HCT116 (cell line): ENCODE data around the gene LCN10. TPM values are rescaled to one million over a fixed set of nuclear protein-coding genes. Genes with fewer than 3 reads are reported as not detected.

ENCODE experiments used
- ATAC-seq: fragments of 200-7000 bp; cut with Tn5 transposase; 2 replicates; pipeline ENCODE4 v1.9.1; 2020; ENCODE audit warnings: mild to moderate bottlenecking, moderate library complexity
- BruUV-seq: library from RNA; stranded (reverse); fragments of 400-500 nt; replicated peaks from 2 replicates; lab custom pipeline; 2021; lab: Mats Ljungman, UMichigan
- CTCF ChIA-PET: fragments of 300-600 bp; sonication (Branson Sonifier 250); formaldehyde crosslinking; loops from one replicate; lab custom pipeline; 2021; ENCODE audit warnings: antibody characterized with exemption; lab: Charles Lee
- POLR2A ChIA-PET: fragments of 300-600, 350-600 bp; sonication (Branson Sonifier 250); formaldehyde crosslinking; loops from one replicate; lab custom pipeline; 2021; ENCODE audit warnings: antibody characterized with exemption; lab: Charles Lee
- RAD21 ChIA-PET, 2 experiments: fragments of 300-600 bp; sonication (Branson Sonifier 250); formaldehyde crosslinking; loops; one replicate each; lab custom pipeline; 2023; ENCODE audit warnings: low total read pairs in 2 of 2; ENCODE audit not compliant: uncharacterized antibody in 2 of 2, unreplicated experiment in 2 of 2, low non-redundant PET in 1 of 2; lab: Charles Lee
- DNase-seq: peaks from one replicate; pipeline ENCODE4 v3.0.0-alpha.2; 2010; ENCODE audit warnings: low read depth, low spot score
- H2AFZ ChIP-seq: fragments of 200-600 bp; shearing (Covaris generic), sonication (generic); 2 replicates; pipeline ENCODE4 v1.6.1; 2017; ENCODE audit warnings: low read depth, mixed run types, mixed read lengths, antibody characterized with exemption, low read length; ENCODE audit not compliant: poor library complexity, severe bottlenecking
- H3K27ac ChIP-seq: 2 replicates; pipeline ENCODE4 v1.5.1; 2012; ENCODE audit warnings: low read depth, low read length
- H3K27me3 ChIP-seq: fragments of 200-600 bp; sonication (generic); 2 replicates; pipeline ENCODE4 v1.6.1; 2016; ENCODE audit warnings: mixed run types, low read length, mixed read lengths; ENCODE audit not compliant: insufficient read depth
- H3K36me3 ChIP-seq, 2 experiments: fragments of 200-500 bp in 1 of 2; fragments of 200-600 bp in 1 of 2; sonication (Bioruptor generic) in 1 of 2; sonication (generic) in 1 of 2; 2 replicates each; pipeline versions ENCODE4 v1.5.1 to v1.6.1; 2014 to 2016; ENCODE audit warnings: low read length in 2 of 2, inconsistent platforms in 1 of 2, mixed read lengths in 1 of 2, mixed run types in 1 of 2; ENCODE audit not compliant: insufficient read depth in 2 of 2, control insufficient read depth in 1 of 2
- H3K4me1 ChIP-seq, 2 experiments: fragments of 200-600 bp in 1 of 2; sonication (generic) in 1 of 2; 2 replicates each; pipeline versions ENCODE4 v1.5.1 to v1.6.1; 2012 to 2017; ENCODE audit warnings: low read length in 2 of 2, inconsistent platforms in 1 of 2, mild to moderate bottlenecking in 1 of 2, mixed read lengths in 1 of 2, mixed run types in 1 of 2, moderate library complexity in 1 of 2; ENCODE audit not compliant: insufficient read depth in 2 of 2, control insufficient read depth in 1 of 2
- H3K4me2 ChIP-seq: fragments of 200-600 bp; sonication (generic); 2 replicates; pipeline ENCODE4 v1.6.1; 2017; ENCODE audit warnings: mixed run types, low read length, mixed read lengths
- H3K4me3 ChIP-seq, 2 experiments: fragments of 200-600 bp in 1 of 2; sonication (generic) in 1 of 2; replicated peaks in 1 of 2; 2 replicates each; pipeline ENCODE4 v1.5.1; 2011 to 2016; ENCODE audit warnings: low read length in 2 of 2, control low read depth in 1 of 2, low read depth in 1 of 2, mild to moderate bottlenecking in 1 of 2, mixed read lengths in 1 of 2, mixed run types in 1 of 2
- H3K79me2 ChIP-seq: fragments of 200-600 bp; sonication (generic); 2 replicates; pipeline ENCODE4 v1.6.1; 2017; ENCODE audit warnings: mild to moderate bottlenecking, mixed run types, low read length, moderate library complexity, mixed read lengths; ENCODE audit not compliant: insufficient read depth
- H3K9ac ChIP-seq: fragments of 200-600 bp; sonication (generic); 2 replicates; pipeline ENCODE4 v1.6.1; 2016; ENCODE audit warnings: low read length, mixed read lengths
- H3K9me2 ChIP-seq: fragments of 200-600 bp; sonication (generic), shearing (Covaris generic); 2 replicates; pipeline ENCODE4 v1.6.1; 2017; ENCODE audit warnings: mixed run types, mild to moderate bottlenecking, moderate library complexity; ENCODE audit not compliant: insufficient read depth
- H3K9me3 ChIP-seq, 2 experiments: fragments of 200-500 bp in 1 of 2; fragments of 200-600 bp in 1 of 2; sonication (Bioruptor generic) in 1 of 2; sonication (generic) in 1 of 2; 2 replicates each; pipeline ENCODE4 v1.6.1; 2014 to 2017; ENCODE audit warnings: low read length in 2 of 2, mixed read lengths in 2 of 2, inconsistent platforms in 1 of 2, low read depth in 1 of 2, mild to moderate bottlenecking in 1 of 2, mixed run types in 1 of 2, moderate library complexity in 1 of 2; ENCODE audit not compliant: control insufficient read depth in 1 of 2, insufficient read depth in 1 of 2
- H4K20me1 ChIP-seq: fragments of 200-600 bp; sonication (generic), shearing (Covaris generic); 2 replicates; pipeline ENCODE4 v1.6.1; 2017; ENCODE audit warnings: mixed run types, mild to moderate bottlenecking, moderate library complexity; ENCODE audit not compliant: insufficient read depth
- CBX3 ChIP-seq: IDR thresholded peaks from 2 replicates; pipeline ENCODE4 v1.6.1; 2012; ENCODE audit warnings: low read depth
- CEBPB ChIP-seq: IDR thresholded peaks from 2 replicates; pipeline ENCODE4 v1.6.1; 2012; ENCODE audit warnings: low read depth
- EZH2phosphoT487 ChIP-seq: fragments of 200-600 bp; IDR thresholded peaks from 2 replicates; pipeline ENCODE4 v1.6.1; 2018; ENCODE audit warnings: antibody characterized with exemption, borderline replicate concordance
- FOSL1 ChIP-seq: IDR thresholded peaks from 2 replicates; pipeline ENCODE4 v1.6.1; 2012; ENCODE audit warnings: low read depth
- POLR2AphosphoS5 ChIP-seq: IDR thresholded peaks from 2 replicates; pipeline ENCODE4 v1.6.1; 2011; ENCODE audit warnings: mild to moderate bottlenecking, low read depth, low read length, moderate library complexity
- SRF ChIP-seq: IDR thresholded peaks from 2 replicates; pipeline ENCODE4 v1.6.1; 2012; ENCODE audit warnings: low read depth
- ZFX ChIP-seq: fragments of 450-650 bp; IDR thresholded peaks from 2 replicates; pipeline ENCODE4 v1.6.1; 2017
- intact Hi-C: fragments of 100-400 bp; cut with micrococcal nuclease; formaldehyde crosslinking; loops from 2 replicates; pipeline ENCODE4 v1.10.0; 2022
- total RNA-seq: library from RNA; stranded (reverse); gene quantifications from one replicate; pipeline ENCODE4 v1.2.1, GENCODE V29; 2021; ENCODE audit not compliant: unreplicated experiment
- TF ChIP-seq, protein P1 (sequence below), 3 experiments: fragments of 200-600 bp in 1 of 3; sonication (generic) in 1 of 3; IDR thresholded peaks in 2 of 3; conservative IDR thresholded peaks in 1 of 3; 2 replicates each; pipeline ENCODE4 v1.5.1; 2012 to 2017; ENCODE audit warnings: low read depth in 2 of 3, low read length in 2 of 3, antibody characterized with exemption in 1 of 3, borderline replicate concordance in 1 of 3, control low read depth in 1 of 3, mild to moderate bottlenecking in 1 of 3, mixed read lengths in 1 of 3, mixed run types in 1 of 3, moderate library complexity in 1 of 3; ENCODE audit not compliant: insufficient read depth in 1 of 3
- TF ChIP-seq, protein P2 (sequence below): IDR thresholded peaks from 2 replicates; pipeline ENCODE4 v1.6.1; 2012
- TF ChIP-seq, protein P3 (sequence below): IDR thresholded peaks from 2 replicates; pipeline ENCODE4 v1.6.1; 2011; ENCODE audit warnings: mild to moderate bottlenecking, low read length, moderate library complexity; ENCODE audit not compliant: insufficient replicate concordance; ENCODE audit errors: extremely low read depth
- TF ChIP-seq, protein P4 (sequence below): IDR thresholded peaks from 2 replicates; pipeline ENCODE4 v1.6.1; 2012
- TF ChIP-seq, protein P5 (sequence below): IDR thresholded peaks from 2 replicates; pipeline ENCODE4 v1.6.1; 2012; ENCODE audit warnings: low read depth

LCN10 gene
- total RNA-seq, 1 experiment from 2014 or later: not detected

DNA sequence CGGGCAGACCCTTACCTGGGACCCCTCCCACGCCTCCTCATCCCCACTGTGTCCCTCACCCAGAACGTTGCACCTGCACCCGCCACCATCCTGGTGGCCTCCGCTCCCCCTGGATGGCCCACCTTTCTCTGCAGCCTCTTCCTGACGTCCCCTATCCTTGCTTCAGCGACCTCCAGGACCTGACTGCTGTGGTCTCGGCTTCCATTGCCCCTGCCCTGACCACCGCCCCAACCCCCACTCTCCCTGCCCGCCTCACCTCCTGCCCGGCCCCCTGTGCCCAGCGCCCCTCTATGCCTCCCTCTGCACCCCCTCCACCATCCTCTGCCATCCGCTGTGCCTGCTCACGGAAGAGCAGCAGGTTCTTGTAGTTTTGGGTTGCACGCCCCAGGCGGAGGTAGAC, 2.2 kb downstream of the LCN10 start:
- Histone ChIP-seq H3K27ac (no peak overlapping the region), H3K9ac (no peak overlapping the region), H3K79me2 (no peaks in the 10 kb centered on the region), H3K4me3 (no peak overlapping the region), H3K27me3 (no peaks in the 10 kb centered on the region), H2AFZ (no peak overlapping the region), H3K36me3 (no peaks in the 10 kb centered on the region), H4K20me1 (no peaks in the 10 kb centered on the region), H3K9me2 (no peaks in the 10 kb centered on the region), H3K4me2 (no peak overlapping the region), H3K9me3 (no peaks in the 10 kb centered on the region), H3K4me1 (no peaks in the 10 kb centered on the region)
- RAD21 ChIA-PET: no interaction called here
- BruUV-seq: no TSS peak
- POLR2A ChIA-PET: no interaction called here
- TF ChIP-seq, protein P1, sequence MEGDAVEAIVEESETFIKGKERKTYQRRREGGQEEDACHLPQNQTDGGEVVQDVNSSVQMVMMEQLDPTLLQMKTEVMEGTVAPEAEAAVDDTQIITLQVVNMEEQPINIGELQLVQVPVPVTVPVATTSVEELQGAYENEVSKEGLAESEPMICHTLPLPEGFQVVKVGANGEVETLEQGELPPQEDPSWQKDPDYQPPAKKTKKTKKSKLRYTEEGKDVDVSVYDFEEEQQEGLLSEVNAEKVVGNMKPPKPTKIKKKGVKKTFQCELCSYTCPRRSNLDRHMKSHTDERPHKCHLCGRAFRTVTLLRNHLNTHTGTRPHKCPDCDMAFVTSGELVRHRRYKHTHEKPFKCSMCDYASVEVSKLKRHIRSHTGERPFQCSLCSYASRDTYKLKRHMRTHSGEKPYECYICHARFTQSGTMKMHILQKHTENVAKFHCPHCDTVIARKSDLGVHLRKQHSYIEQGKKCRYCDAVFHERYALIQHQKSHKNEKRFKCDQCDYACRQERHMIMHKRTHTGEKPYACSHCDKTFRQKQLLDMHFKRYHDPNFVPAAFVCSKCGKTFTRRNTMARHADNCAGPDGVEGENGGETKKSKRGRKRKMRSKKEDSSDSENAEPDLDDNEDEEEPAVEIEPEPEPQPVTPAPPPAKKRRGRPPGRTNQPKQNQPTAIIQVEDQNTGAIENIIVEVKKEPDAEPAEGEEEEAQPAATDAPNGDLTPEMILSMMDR (IDR thresholded peaks at IDR 0.05 in 2 of 3, conservative IDR thresholded peaks at IDR 0.05 in 1 of 3; ENCODE audit: borderline replicate concordance in 1 of 3, insufficient read depth in 1 of 3, low read depth in 2 of 3, low read length in 2 of 3): no peak
- TF ChIP-seq, protein P2, sequence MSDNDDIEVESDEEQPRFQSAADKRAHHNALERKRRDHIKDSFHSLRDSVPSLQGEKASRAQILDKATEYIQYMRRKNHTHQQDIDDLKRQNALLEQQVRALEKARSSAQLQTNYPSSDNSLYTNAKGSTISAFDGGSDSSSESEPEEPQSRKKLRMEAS: no peak
- no peak for TF ChIP-seq SRF
- TF ChIP-seq FOSL1: no peak
- TF ChIP-seq EZH2phosphoT487: no peak
- no peak for ATAC-seq
- intact Hi-C loops: no loop called here
- DNase-seq: no peak
- CTCF ChIA-PET: no interaction called here

DNA sequence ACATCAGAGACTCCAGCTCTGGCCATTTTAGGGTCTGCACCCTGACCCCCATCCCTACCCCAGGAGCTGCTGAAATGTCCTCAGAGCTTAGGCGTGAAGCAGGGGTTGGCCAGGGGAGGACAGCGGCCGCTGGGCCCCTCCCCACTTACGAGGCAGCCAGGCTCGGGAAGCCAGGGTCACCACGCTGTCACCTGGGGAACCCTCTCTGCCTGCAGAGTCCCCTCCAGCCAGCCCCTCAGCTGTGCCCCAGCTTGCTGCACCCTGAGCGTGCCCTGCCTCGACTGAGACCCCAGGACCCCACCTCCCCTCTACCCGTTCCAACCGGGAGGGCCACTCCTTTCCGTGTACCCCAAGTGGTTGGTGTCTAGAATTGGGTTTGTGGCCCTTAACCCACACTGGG, 2.7 kb downstream of the LCN10 start:
- DNase-seq (no peak), ATAC-seq (no peak)
- Histone ChIP-seq H3K27ac (no peak overlapping the region), H3K27me3 (no peaks in the 10 kb centered on the region), H3K4me3 (no peak overlapping the region), H4K20me1 (no peaks in the 10 kb centered on the region), H2AFZ (no peak overlapping the region), H3K9me3 (no peaks in the 10 kb centered on the region), H3K4me2 (no peak overlapping the region), H3K79me2 (no peaks in the 10 kb centered on the region), H3K4me1 (no peaks in the 10 kb centered on the region), H3K9me2 (no peaks in the 10 kb centered on the region), H3K36me3 (no peaks in the 10 kb centered on the region), H3K9ac (no peak overlapping the region)
- BruUV-seq: no TSS peak
- ChIA-PET POLR2A (no interaction called here), CTCF (no interaction called here), RAD21 (no interaction called here)
- intact Hi-C loops: no loop called here
- TF ChIP-seq, protein P3, sequence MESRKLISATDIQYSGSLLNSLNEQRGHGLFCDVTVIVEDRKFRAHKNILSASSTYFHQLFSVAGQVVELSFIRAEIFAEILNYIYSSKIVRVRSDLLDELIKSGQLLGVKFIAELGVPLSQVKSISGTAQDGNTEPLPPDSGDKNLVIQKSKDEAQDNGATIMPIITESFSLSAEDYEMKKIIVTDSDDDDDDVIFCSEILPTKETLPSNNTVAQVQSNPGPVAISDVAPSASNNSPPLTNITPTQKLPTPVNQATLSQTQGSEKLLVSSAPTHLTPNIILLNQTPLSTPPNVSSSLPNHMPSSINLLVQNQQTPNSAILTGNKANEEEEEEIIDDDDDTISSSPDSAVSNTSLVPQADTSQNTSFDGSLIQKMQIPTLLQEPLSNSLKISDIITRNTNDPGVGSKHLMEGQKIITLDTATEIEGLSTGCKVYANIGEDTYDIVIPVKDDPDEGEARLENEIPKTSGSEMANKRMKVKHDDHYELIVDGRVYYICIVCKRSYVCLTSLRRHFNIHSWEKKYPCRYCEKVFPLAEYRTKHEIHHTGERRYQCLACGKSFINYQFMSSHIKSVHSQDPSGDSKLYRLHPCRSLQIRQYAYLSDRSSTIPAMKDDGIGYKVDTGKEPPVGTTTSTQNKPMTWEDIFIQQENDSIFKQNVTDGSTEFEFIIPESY: no peak
- TF ChIP-seq CEBPB: no peak
- TF ChIP-seq, protein P4, sequence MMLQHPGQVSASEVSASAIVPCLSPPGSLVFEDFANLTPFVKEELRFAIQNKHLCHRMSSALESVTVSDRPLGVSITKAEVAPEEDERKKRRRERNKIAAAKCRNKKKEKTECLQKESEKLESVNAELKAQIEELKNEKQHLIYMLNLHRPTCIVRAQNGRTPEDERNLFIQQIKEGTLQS: no peak
- TF ChIP-seq, protein P2: no peak
- no peak for TF ChIP-seq FOSL1
- TF ChIP-seq CBX3: no peak
- TF ChIP-seq ZFX: no peak
- TF ChIP-seq, protein P5, sequence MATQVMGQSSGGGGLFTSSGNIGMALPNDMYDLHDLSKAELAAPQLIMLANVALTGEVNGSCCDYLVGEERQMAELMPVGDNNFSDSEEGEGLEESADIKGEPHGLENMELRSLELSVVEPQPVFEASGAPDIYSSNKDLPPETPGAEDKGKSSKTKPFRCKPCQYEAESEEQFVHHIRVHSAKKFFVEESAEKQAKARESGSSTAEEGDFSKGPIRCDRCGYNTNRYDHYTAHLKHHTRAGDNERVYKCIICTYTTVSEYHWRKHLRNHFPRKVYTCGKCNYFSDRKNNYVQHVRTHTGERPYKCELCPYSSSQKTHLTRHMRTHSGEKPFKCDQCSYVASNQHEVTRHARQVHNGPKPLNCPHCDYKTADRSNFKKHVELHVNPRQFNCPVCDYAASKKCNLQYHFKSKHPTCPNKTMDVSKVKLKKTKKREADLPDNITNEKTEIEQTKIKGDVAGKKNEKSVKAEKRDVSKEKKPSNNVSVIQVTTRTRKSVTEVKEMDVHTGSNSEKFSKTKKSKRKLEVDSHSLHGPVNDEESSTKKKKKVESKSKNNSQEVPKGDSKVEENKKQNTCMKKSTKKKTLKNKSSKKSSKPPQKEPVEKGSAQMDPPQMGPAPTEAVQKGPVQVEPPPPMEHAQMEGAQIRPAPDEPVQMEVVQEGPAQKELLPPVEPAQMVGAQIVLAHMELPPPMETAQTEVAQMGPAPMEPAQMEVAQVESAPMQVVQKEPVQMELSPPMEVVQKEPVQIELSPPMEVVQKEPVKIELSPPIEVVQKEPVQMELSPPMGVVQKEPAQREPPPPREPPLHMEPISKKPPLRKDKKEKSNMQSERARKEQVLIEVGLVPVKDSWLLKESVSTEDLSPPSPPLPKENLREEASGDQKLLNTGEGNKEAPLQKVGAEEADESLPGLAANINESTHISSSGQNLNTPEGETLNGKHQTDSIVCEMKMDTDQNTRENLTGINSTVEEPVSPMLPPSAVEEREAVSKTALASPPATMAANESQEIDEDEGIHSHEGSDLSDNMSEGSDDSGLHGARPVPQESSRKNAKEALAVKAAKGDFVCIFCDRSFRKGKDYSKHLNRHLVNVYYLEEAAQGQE: no peak
- TF ChIP-seq POLR2AphosphoS5: no peak
